H7 (cell line): ENCODE measurements around the gene ZNF491. TPM values are rescaled to one million over a fixed set of nuclear protein-coding genes. Genes with fewer than 3 reads are reported as not detected.
"Not testable (repeated sequence)": the region's sequence is repeated elsewhere in the genome, so short reads cannot be mapped to it uniquely, and the experiment has no call there.

Experiments used
- DNase-seq: peaks from one replicate; pipeline ENCODE4 v3.0.0; 2012
- H3K27me3 ChIP-seq: 2 replicates; pipeline ENCODE4 v1.6.0; 2011; ENCODE audit warnings: mild to moderate bottlenecking, low read length; ENCODE audit not compliant: control insufficient read depth, insufficient read depth
- H3K36me3 ChIP-seq: replicated peaks from 2 replicates; pipeline ENCODE4 v1.5.1; 2011; ENCODE audit warnings: low read length; ENCODE audit not compliant: control insufficient read depth, insufficient read depth
- H3K4me3 ChIP-seq: 2 replicates; pipeline ENCODE4 v1.5.1; 2011; ENCODE audit warnings: low read depth, mild to moderate bottlenecking, control low read depth, low read length, moderate library complexity; ENCODE audit not compliant: insufficient read depth
- total RNA-seq: library from RNA; depleted of rRNA; stranded (reverse); fragments of >200 nt; shearing (Covaris generic); gene quantifications from 2 replicates; pipeline ENCODE4 v1.2.3, GENCODE V29; 2014; rRNA removed

ZNF491 gene
- 0.03 TPM in 1 of 2 replicates, not detected in the other for total RNA-seq

GRCh38 chr19:11798391-11799330 lies at the start of gene ZNF491:
Gene ZNF491 (plus strand): TSS chr19:11798523. CDS start chr19:11805954, 7,431 bp downstream.
- Histone ChIP-seq H3K36me3 (no peaks in the 10 kb centered on the region), H3K4me3 (peak within 1 kb of the TSS; percentile 50; the same call in 1 of the 2 replicates), H3K27me3 (peaks cover 6% of the 10 kb centered on the region; the same call in 1 of the 2 replicates)
- peak; percentile 98 for DNase-seq

DNA sequence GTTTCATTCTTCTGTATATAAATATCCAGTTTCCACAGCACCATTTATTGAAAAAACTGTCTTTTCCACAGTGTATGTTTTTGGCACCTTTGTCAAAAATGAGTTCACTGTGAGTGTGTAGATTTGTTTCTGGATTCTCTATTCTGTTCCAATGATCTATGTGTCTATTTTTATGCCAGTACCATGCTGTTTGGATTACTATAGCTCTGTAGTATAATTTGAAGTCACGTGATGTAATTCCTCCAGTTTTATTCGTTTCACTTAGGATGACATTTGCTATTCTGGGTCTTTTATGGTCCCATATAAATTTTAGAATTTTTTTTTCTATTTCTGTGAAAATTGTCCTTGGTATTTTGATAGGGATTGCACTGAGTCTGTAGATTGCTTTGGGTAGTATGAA lies 48.6 kb upstream of the ZNF491 start:
- Histone ChIP-seq H3K36me3 (no peaks in the 10 kb centered on the region), H3K4me3 (no peak overlapping the region), H3K27me3 (no peaks in the 10 kb centered on the region)
- no peak for DNase-seq

DNA sequence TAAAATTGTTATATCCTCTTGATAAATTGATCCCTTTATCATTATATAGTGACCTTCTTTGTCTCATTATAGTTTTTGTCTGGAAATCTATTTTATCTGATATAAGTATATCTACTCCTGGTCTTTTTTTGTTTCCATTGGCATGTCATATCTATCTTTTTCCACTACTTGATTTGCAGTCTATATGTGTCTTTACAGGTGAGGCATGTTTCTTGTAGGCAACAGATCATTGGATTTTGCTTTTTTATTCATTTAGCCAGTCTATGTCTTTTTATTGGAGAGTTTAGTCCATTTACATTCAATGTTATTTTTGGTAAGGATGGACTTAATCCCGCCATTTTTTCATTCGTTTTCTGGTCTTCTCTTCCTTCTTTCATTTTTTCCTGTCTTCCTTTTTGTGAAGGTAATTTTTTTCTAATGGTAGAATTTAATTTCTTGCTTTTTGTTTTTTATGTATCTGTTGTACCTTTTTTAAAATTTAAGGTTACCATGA lies 46.0 kb upstream of the ZNF491 start:
- Histone ChIP-seq H3K27me3 (no peaks in the 10 kb centered on the region), H3K36me3 (no peaks in the 10 kb centered on the region)

GRCh38 chr19:11754663-11755062 lies 43.7 kb upstream of the ZNF491 start:
- Histone ChIP-seq H3K27me3 (no peaks in the 10 kb centered on the region), H3K36me3 (no peaks in the 10 kb centered on the region), H3K4me3 (no peak overlapping the region)
- DNase-seq, result no peak

More for the DNA sequence above, 46.0 kb upstream of the ZNF491 start:
- no peak for DNase-seq
- no peak overlapping the region for H3K4me3 ChIP-seq

DNA sequence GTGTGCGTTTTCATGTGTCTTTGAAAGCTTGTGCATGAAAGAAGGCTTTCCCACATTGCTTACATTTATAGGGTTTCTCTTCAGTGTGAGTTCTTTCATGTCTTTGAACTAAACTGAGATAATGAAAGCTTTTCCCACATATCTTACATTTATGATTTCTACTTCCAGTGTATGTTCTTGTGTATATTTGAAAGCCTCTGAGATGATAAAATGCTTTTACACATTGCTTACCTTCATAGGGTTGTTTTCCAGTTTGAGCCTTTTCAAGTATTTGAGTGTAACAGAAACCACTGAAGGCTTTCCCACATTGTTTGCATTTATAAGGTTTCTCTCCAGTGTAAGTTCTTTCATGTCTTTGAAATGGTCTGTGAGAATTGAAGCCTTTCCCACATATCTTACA lies 41.4 kb upstream of the ZNF491 start:
- Histone ChIP-seq H3K27me3 (no peaks in the 10 kb centered on the region), H3K36me3 (no peaks in the 10 kb centered on the region), H3K4me3 (no peak overlapping the region)
- DNase-seq, result no peak

GRCh38 chr19:11759805-11760204 lies 38.5 kb upstream of the ZNF491 start:
- H3K36me3 ChIP-seq, result no peaks in the 10 kb centered on the region
- H3K4me3 ChIP-seq, result no peak overlapping the region
- H3K27me3 ChIP-seq, result no peaks in the 10 kb centered on the region
- DNase-seq, result no peak

GRCh38 chr19:11763117-11763516 lies 35.2 kb upstream of the ZNF491 start:
- Histone ChIP-seq H3K4me3 (no peak overlapping the region), H3K36me3 (no peaks in the 10 kb centered on the region), H3K27me3 (peaks cover 7% of the 10 kb centered on the region; the same call in 1 of the 2 replicates)
- no peak for DNase-seq

- Histone ChIP-seq H3K4me3 (no peak overlapping the region), H3K36me3 (no peaks in the 10 kb centered on the region), H3K27me3 (peaks cover 9% of the 10 kb centered on the region; the same call in 1 of the 2 replicates)
- no peak for DNase-seq
Observed at GRCh38 chr19:11763611-11764010, 34.7 kb upstream of the ZNF491 start.

GRCh38 chr19:11766597-11767591 lies 31.4 kb upstream of the ZNF491 start, which contains the start of gene ZNF441:
Gene ZNF441 (plus strand): TSS chr19:11767000. CDS start chr19:11767194, 194 bp downstream.
- DNase-seq, result peak; percentile 94
- H3K4me3 ChIP-seq, result peak within 1 kb of the TSS; percentile 57; the same call in 1 of the 2 replicates
- no peaks in the 10 kb centered on the region for H3K36me3 ChIP-seq
- H3K27me3 ChIP-seq, result peaks cover 9% of the 10 kb centered on the region; the same call in 1 of the 2 replicates

GRCh38 chr19:11767633-11768133 lies 30.6 kb upstream of the ZNF491 start:
- peak; percentile 47 for DNase-seq
- peaks cover 9% of the 10 kb centered on the region; the same call in 1 of the 2 replicates for H3K27me3 ChIP-seq
- H3K36me3 ChIP-seq, result no peaks in the 10 kb centered on the region
- H3K4me3 ChIP-seq, result peak overlapping the region; percentile 57; the same call in 1 of the 2 replicates

- no peak for DNase-seq
- peaks cover 9% of the 10 kb centered on the region; the same call in 1 of the 2 replicates for H3K27me3 ChIP-seq
- no peak overlapping the region for H3K4me3 ChIP-seq
- H3K36me3 ChIP-seq, result no peaks in the 10 kb centered on the region
Observed at GRCh38 chr19:11769995-11770394, 28.3 kb upstream of the ZNF491 start.

DNA sequence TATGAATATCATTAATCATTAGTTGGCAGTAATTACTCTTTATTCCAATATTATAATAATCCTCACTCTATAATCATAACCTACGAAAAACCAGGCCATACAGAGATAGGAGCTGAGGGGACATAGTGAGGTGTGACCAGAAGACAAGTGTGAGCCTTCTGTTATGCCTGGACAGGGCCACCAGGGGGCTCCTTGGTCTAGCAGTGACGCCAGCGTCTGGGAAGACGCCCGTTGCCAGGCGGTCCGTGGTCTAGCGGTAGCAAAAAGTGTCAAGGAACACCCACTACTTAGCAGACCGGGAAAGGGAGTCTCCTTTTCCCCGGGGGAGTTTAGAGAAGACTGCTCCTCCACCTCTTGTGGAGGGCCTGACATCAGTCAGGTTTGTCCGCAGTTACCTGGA lies 26.8 kb upstream of the ZNF491 start:
- not testable (repeated sequence) for DNase-seq, H3K36me3 ChIP-seq, H3K27me3 ChIP-seq, H3K4me3 ChIP-seq

- H3K36me3 ChIP-seq, H3K27me3 ChIP-seq, DNase-seq, H3K4me3 ChIP-seq: not testable (repeated sequence)
Observed at GRCh38 chr19:11776669-11777068, 21.7 kb upstream of the ZNF491 start.
